ENCODE measurements around the gene ARFIP1. TPM values are rescaled to one million over a fixed set of nuclear protein-coding genes. Genes with fewer than 3 reads are reported as not detected.

ARFIP1 gene
- polyA plus RNA-seq, 3 donors = 11.7 to 28.4 (median 27.2) TPM

- Histone ChIP-seq H3K9ac (ENCODE audit: insufficient read depth, low read length, poor library complexity, severe bottlenecking) (no peak overlapping the region), H3K27ac (ENCODE audit: low read depth in 1 of 2, low read length in 2 of 2) (peak overlapping the region in 1 of 2 donors; percentile 69), H3K27me3 (ENCODE audit: control insufficient read depth in 2 of 2, insufficient read depth in 2 of 2, low read length in 2 of 2) (no peaks in the 10 kb centered on the region), H3K4me1 (ENCODE audit: control insufficient read depth in 1 of 2, insufficient read depth in 2 of 2, low read length in 2 of 2) (peaks cover 56 to 67% of the 10 kb centered on the region in 2 donors), H4K20me1 (ENCODE audit: insufficient read depth, low read length) (no peaks in the 10 kb centered on the region), H3K9me3 (replicated peaks in 1 of 2; ENCODE audit: control insufficient read depth in 1 of 2, insufficient read depth in 1 of 2, low read length in 2 of 2) (peaks cover 6 to 7% of the 10 kb centered on the region in 2 donors), H3K79me2 (ENCODE audit: insufficient read depth, low read length) (peaks cover 10% of the 10 kb centered on the region), H3K4me2 (replicated peaks; ENCODE audit: extremely low read depth, low read length, poor library complexity, severe bottlenecking) (no peak overlapping the region), H3K36me3 (replicated peaks in 1 of 2; ENCODE audit: control insufficient read depth in 1 of 2, insufficient read depth in 2 of 2, low read length in 2 of 2) (peaks cover 0 to 8% of the 10 kb centered on the region in 2 donors), H3K4me3 (replicated peaks in 1 of 3; ENCODE audit: low read depth in 2 of 3, low read length in 3 of 3) (no peak overlapping the region), H2AFZ (ENCODE audit: insufficient read depth, low read depth, low read length, poor library complexity, severe bottlenecking) (no peak overlapping the region)
- H3K36me3 Mint-ChIP-seq = peaks cover 15 to 27% of the 10 kb centered on the region in 2 donors
- H3K27me3 Mint-ChIP-seq (ENCODE audit: low read depth in 3 of 3) = peaks cover 0 to 2% (median 2%) of the 10 kb centered on the region in 3 donors
- H3K4me3 Mint-ChIP-seq = no peak overlapping the region
- no peak for TF ChIP-seq CTCF (IDR thresholded peaks at IDR 0.05)
- intact Hi-C loops (cut with micrococcal nuclease) = no loop called here
- WGBS (ENCODE audit: insufficient coverage) = 93% methylated on average over 7 of the region's 7 CpGs
- DNase-seq = no peak
- peaks cover 65% of the 10 kb centered on the region for H3K4me1 Mint-ChIP-seq
- H3K9me3 Mint-ChIP-seq = peaks cover 10 to 37% (median 21%) of the 10 kb centered on the region in 7 donors
- peak overlapping the region in 3 of 7 donors; percentile 61 to 76 (median 67) for H3K27ac Mint-ChIP-seq
These were observed 39.4 kb downstream of the ARFIP1 start for GRCh38 chr4:152819026-152819645.

- peaks cover 1 to 28% (median 16%) of the 10 kb centered on the region in 7 donors for H3K9me3 Mint-ChIP-seq
- H3K9ac ChIP-seq (ENCODE audit: insufficient read depth, low read length, poor library complexity, severe bottlenecking) = no peak overlapping the region
- no peak overlapping the region for H3K4me3 Mint-ChIP-seq
- H4K20me1 ChIP-seq (ENCODE audit: insufficient read depth, low read length) = no peaks in the 10 kb centered on the region
- no peaks in the 10 kb centered on the region for H3K27me3 ChIP-seq (ENCODE audit: control insufficient read depth in 2 of 2, insufficient read depth in 2 of 2, low read length in 2 of 2)
- H3K36me3 Mint-ChIP-seq = peaks cover 15 to 19% of the 10 kb centered on the region in 2 donors
- no peak overlapping the region for H3K4me3 ChIP-seq (replicated peaks in 1 of 3; ENCODE audit: low read depth in 2 of 3, low read length in 3 of 3)
- no peak overlapping the region for H3K27ac ChIP-seq (ENCODE audit: low read depth in 1 of 2, low read length in 2 of 2)
- peaks cover 10% of the 10 kb centered on the region for H3K79me2 ChIP-seq (ENCODE audit: insufficient read depth, low read length)
- 100% methylated on average over 1 of the region's 2 CpGs for WGBS (ENCODE audit: insufficient coverage)
- DNase-seq = no peak
- H3K4me2 ChIP-seq (replicated peaks; ENCODE audit: extremely low read depth, low read length, poor library complexity, severe bottlenecking) = no peak overlapping the region
- H3K4me1 Mint-ChIP-seq = peaks cover 59% of the 10 kb centered on the region
- peaks cover 0 to under 1% of the 10 kb centered on the region in 2 donors for H3K36me3 ChIP-seq (replicated peaks in 1 of 2; ENCODE audit: control insufficient read depth in 1 of 2, insufficient read depth in 2 of 2, low read length in 2 of 2)
- peak overlapping the region in 4 of 7 donors; percentile 17 to 65 (median 40) for H3K27ac Mint-ChIP-seq
- no peaks in the 10 kb centered on the region for H3K9me3 ChIP-seq (replicated peaks in 1 of 2; ENCODE audit: control insufficient read depth in 1 of 2, insufficient read depth in 1 of 2, low read length in 2 of 2)
- no peak for TF ChIP-seq CTCF (IDR thresholded peaks at IDR 0.05)
- H2AFZ ChIP-seq (ENCODE audit: insufficient read depth, low read depth, low read length, poor library complexity, severe bottlenecking) = no peak overlapping the region
- H3K27me3 Mint-ChIP-seq (ENCODE audit: low read depth in 3 of 3) = peaks cover 0 to 2% (median 2%) of the 10 kb centered on the region in 3 donors
- intact Hi-C loops (cut with micrococcal nuclease) = no loop called here
- H3K4me1 ChIP-seq (ENCODE audit: control insufficient read depth in 1 of 2, insufficient read depth in 2 of 2, low read length in 2 of 2) = peaks cover 46 to 58% of the 10 kb centered on the region in 2 donors
These were observed 40.3 kb downstream of the ARFIP1 start for GRCh38 chr4:152820073-152820472.
